Stimulated activated CD8-positive, alpha-beta memory T cell treated with anti-CD3 and anti-CD28 coated beads, Interleukin-12 subunit alpha, Interleukin-12 subunit beta, amount 100 ng/mL, for 24 hours (primary cell): ENCODE results near the gene MOV10L1.
"Not testable (repeated sequence)": the region's sequence is repeated elsewhere in the genome, so short reads cannot be mapped to it uniquely, and the experiment has no call there.

Source experiments
- DNase-seq: peaks from one replicate; pipeline ENCODE4 v3.0.0-alpha.2; 2020; ENCODE audit errors: extremely low read depth

The MOV10L1 gene

DNA sequence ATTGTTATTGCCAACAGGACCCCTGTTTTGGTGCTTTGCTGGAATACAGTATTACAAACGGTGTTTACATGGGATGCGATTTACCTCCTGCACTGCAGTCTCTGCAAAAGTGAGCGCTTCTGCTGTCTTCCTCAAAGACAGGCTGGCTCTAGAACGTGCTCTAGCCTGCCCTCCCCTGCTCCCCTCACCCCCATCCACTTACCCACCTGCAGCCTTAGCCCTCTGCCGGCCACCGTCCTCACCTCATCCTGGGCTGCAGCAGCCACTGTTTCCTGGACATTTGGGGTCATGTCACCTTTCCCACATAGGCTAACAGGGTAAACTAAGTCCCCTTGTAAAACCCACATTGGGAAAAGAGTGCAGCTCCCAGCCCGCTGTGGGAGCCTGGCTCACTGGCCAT is 71.1 kb downstream of the MOV10L1 start:
- DNase-seq = no peak

DNA sequence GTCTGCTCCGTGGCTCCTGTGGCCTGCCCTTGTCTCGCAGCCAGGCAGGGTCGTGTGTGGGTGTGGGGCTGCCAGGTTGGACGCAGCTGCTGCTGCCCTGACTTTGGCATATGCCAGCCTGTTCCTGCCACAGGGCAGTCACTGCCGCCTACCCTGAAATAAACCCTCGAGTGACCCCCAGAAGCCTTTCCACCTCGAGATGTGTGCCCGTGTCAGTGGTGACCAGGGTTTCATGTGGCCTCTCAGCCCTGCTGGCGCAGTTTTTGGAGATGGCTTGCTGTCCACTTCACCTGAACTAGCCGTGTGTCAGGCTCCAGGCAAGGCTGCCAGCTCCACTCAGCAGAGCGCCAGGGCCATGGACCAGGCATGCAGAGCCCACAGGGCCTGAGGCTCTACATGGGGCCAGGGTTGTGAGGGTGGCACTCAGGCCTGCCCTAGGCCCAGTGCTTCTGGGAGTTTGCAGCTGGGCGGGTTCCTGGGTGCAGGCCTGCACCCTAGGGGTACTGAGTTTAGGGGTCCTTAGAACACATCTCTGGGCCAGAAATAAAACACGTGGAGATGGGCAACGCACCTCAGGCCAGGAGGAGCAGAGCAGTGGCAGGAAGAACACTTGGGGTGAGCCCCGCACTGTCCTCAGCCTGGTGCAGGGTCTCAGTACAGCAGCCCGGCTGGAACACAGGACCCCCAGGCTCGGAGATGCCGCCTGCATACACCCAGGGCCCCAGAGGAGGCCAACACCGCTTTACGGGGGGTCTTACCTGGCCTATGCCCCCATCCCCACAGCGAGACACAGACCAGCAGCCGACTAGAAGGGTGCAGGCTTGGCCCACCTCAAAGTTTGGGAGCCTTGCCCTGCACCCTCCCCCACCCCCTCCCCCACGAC is 71.9 kb downstream of the MOV10L1 start:
- DNase-seq = no peak

DNA sequence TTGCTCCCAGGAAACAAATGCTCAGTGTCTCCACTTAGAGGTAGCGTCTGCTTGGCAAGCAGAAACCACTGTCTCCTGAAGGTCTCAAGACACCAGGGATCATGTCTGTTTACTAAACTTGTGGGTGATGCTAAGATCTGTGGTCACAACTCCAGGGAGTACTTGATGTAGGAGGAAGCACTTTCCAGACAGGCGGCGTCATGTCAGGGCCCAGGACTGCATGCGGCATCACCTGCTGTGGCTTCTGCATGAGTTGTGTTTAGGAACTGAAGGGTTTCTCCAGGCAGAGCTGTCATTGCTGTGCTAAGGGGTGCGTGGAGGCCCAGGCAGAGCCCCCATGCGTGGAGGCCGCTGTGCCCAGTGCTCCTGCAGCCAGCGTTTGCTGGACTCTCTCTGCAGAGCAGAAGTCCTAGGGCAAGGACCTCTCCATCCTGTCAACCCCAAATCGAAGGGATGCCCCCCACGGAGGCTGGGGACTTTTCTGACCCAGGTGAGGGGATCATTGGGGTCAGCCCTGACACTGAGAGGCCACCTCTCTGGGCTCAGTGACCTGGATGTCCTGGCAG is 72.7 kb downstream of the MOV10L1 start:
- DNase-seq = no peak

DNA sequence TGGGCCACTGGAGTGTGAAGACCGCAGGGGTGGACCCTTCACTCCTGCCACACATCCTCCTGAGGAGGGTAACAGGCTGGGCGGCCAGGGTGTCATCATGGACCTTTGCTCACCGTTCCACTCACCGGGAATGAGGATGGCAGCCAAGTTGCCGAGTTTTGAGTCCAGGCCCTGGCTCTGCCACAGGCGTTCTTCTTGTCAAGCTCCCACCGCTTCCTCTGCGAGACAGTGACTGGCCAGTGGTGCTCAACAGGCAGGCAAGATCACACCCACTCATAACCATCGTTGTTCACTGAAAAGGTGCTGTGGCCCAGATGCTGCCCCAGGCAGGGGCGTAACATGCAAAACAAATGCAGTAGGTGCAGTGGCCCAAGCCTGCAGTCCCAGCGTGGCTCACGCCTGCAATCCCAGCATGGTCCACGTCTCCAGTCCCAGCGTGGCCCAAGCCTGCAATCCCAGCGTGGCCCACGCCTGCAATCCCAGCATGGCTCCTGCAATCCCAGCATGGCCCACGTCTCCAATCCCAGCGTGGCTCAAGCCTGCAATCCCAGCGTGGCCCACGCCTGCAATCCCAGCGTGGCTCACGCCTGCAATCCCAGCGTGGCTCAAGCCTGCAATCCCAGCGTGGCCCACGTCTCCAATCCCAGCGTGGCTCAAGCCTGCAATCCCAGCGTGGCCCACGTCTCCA is 75.8 kb downstream of the MOV10L1 start:
- no peak for DNase-seq

DNA sequence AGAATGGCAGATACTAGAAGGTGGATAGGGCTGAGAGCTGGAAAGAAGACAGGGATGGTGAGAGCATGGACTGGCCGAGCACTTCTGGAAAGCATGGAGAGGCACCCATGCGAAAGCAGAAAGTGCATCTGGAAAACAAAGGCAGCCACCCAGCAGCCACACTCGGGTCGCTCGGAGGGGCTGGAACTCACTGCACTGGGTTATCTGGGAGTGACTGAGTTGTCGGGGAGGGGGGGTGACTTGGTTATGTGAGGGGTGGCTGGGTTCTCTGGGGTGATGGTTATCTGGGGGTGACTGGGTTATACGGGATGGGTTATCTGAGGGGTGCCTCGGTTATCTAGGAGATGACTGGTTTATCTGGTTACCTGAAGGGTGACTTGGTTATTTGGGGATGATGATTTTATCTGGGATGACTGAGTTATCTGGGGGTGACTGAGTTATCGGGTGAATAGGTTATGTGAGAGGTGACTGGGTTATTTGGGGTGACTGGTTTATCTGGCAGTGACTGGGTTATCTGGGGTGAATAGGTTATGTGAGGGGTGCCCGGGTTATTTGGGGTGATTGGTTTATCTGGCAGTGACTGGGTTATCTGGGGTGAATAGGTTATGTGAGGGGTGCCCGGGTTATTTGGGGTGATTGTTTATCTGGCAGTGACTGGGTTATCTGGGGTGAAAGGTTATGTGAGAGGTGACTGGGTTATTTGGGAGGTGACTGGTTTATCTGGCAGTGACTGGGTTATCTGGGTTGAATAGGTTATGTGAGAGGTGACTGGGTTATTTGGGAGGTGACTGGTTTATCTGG is 78.1 kb downstream of the MOV10L1 start:
- no peak for DNase-seq

DNA sequence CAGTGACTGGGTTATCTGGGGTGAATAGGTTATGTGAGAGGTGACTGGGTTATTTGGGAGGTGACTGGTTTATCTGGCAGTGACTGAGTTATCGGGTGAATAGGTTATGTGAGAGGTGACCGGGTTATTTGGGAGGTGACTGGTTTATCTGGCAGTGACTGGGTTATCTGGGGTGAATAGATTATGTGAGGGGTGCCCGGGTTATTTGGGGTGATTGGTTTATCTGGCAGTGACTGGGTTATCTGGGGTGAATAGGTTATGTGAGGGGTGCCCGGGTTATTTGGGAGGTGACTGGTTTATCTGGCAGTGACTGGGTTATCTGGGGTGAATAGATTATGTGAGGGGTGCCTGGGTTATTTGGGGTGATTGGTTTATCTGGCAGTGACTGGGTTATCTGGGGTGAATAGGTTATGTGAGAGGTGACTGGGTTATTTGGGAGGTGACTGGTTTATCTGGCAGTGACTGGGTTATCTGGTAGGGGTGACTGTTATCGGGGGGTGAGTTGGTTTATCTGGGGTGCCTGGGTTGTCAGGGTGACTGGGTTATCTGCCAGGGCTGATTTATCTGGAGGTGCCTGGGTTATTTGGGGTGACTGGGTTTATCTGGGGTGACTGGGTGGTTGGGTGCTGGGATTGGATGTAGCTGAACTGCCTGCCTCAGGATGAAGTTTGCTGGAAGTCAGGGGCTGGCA is 78.8 kb downstream of the MOV10L1 start:
- DNase-seq = not testable (repeated sequence)

DNA sequence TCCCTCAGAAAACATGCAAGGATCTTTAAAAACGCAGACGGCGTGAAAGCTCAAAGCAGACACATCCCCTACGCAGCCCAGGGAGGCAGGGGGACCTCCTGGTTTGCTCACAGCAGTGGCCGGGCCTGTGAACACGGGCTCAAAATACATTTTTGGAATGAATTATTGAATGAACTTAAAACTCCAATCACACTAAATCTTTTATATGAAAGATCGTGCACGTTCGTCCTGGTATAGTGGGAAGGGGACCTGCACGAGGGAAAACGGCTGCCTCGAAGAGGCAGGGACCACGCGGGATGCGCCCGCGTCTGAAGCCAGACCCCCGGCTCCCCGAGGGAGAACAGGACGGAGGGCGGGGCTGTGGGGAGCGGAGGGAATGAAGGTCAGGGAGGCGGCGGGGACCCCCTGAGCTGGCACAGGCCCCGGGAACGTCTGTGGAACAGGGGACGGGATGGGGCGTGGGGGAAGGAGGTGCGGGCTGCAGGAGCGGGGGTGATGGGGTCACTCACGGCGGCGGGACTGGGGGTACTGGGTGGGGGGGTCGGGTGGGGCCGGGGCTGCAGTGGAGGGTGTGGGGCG is 79.5 kb downstream of the MOV10L1 start:
- DNase-seq = no peak

DNA sequence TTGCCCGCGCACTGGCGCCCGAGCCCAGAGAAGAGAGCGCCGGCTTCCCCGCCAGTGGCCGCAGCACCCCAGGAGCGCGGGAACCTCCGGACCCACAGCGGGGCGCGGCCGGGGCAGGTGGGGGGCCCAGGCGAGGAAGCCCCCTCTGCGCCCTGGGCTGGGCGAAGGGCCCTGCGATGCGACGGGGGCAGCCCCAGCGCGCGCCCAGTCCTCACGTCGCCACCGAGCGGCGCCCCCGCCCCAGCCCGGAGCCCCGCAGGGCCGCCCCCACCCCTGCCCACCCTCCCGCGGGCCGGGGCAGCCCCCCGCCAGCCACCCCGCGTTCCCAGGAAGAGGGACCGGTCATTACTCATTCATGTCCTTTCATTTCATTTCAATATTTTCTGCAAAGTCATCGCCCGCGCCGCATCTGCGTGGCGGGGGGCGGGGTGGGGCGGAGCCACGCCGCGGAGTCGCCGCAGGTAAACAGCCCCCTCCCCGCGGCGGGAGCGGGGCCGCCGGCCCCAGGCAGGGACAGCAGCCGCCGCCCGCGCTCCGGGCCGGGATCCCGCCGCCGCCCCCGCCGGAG is 80.1 kb downstream of the MOV10L1 start:
- DNase-seq = no peak

DNA sequence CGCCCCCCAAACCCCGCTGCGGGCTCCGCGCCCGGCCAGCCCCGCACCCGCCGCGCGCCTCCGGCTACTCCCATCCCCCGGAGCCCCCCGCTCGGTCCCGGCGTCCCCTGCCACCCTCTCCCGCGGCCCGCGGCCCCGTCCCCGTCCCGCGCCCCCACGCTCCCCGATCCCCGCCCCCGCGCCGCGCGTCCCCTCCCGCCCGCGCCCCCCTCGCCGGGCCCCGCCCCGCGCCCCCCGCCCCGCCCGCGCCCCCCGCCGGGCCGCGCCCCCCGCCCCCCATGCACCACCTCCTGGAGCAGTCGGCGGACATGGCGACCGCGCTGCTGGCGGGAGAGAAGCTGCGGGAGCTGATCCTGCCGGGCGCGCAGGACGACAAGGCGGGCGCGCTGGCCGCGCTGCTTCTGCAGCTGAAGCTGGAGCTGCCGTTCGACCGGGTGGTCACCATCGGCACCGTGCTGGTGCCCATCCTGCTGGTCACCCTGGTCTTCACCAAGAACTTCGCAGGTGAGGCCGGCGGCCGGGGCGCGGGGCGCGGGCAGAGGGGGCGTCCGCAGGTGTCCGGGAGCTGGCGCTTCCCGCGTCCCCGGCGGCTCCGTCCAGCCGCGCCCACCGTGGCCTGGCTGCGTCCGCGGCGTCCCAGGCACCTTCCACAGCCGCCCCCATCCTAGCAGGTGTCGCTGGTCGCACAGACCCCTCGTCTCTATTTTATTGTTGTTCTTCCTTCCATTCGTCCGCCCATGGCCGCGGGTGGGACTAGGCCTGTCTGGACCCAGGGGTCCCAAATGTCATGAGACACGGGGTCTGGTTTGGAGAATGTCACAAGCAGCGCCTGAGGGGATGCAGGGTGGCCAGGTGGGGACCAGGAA is 80.9 kb downstream of the MOV10L1 start, which contains the start of gene PANX2:
PANX2 (plus strand) TSS at position 279 of the 866 bp plus-strand sequence; CDS start at position 279, 0 bp downstream.
- no peak for DNase-seq

DNA sequence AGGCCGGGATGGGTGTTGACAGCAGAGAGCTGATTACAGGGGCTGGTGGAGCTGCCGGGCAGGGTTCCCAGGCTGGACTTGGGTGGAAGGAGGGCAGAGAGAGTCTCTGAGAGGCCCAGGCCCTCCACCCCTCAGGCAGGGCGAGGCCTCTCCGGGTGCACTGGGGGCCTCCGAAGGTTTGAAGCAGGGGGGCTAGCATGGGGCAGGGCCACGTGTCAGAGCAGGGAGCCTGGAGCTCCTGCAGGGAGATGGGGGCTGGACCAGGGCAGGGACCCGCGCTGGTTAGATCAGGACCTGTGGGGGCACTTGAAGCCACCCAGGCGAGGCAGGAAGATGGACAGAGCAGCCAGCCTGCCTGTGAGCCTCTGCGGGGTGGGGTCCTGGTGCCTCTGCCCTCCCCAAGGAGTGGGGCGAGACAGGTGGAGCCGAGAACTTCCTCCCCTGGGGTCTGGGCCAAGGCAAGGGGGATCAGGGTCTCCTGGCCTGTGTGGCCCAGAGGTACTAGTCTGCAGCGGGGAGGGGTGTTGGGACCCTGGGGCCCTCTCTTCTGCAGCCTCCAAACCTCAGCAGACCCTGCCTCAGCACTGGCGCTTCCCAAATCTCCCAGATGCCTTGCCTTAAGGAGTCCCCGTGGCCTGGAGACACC is 81.6 kb downstream of the MOV10L1 start:
- no peak for DNase-seq

DNA sequence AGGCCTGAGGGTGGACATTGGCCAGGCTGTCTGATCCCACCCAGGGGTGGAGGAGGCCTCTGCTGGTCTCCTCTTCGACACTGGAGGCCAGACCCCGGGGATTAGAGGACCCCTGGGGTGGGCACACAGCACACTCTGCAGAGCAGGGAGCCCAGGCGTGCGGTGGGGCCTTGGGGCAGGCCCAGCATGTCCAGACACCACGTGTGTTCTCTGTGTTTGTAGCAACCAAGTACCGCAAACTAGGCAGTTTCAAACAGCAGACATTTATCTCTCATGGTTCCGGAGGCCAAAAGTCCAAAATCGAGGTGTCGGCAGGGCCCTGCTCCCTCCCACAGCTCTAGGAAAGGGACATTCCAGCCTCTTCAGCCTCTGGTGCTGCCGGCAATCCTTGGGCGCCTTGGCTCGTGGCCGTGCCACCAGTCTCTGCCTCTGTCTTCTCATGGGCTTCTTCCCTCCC is 82.2 kb downstream of the MOV10L1 start:
- no peak for DNase-seq

DNA sequence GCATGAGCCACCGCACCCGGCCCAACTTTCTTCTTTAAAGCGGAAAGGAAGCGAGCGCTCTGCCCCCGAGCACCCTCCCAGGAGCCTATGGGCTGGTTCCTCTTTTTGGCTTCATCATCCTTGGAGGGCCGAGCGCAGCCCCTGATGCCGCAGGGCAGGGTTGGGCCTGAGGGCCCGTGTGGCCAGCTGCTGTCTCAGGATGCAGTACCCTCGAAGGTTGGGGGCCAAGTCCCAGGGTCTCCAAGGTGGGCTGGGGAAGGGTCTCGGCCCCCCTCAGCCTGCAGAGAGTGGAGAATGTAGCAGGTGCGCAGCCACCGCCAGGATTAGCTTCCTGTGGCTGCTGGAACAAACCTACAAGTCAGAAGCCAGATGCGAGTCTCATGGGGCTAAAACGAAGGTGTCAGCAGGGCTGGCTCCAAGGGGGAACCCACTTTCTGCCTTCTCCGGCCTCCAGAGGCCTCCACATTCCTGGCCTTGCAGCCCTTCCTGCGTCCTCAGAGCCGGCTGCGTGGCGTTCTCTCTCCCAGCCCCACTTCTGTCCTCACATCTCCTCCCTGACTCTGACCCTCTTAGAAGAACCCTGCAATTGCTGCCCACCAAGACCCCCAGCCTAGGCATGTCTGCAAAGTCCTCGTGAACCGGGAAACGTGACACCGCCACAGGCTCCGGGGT is 83.6 kb downstream of the MOV10L1 start:
- no peak for DNase-seq

DNA sequence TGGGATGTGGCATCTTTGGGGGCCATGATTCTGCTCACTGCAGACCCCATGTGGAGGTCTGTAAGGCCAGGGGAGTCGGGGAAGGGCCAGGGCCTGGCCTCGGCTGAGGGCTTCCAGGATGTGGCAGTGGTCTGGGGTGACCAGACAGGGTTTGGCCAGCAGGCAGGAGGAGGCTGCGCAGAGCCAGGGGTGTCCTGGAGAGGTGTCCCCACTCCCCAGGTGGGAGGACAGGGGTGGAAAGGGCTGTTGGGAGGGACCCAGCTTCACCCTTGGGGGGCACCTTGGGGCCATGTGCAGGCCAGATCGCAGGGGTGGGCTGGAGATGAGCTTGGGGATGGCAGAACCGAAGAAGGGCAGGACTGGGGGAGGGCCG is 84.2 kb downstream of the MOV10L1 start:
- DNase-seq = no peak

DNA sequence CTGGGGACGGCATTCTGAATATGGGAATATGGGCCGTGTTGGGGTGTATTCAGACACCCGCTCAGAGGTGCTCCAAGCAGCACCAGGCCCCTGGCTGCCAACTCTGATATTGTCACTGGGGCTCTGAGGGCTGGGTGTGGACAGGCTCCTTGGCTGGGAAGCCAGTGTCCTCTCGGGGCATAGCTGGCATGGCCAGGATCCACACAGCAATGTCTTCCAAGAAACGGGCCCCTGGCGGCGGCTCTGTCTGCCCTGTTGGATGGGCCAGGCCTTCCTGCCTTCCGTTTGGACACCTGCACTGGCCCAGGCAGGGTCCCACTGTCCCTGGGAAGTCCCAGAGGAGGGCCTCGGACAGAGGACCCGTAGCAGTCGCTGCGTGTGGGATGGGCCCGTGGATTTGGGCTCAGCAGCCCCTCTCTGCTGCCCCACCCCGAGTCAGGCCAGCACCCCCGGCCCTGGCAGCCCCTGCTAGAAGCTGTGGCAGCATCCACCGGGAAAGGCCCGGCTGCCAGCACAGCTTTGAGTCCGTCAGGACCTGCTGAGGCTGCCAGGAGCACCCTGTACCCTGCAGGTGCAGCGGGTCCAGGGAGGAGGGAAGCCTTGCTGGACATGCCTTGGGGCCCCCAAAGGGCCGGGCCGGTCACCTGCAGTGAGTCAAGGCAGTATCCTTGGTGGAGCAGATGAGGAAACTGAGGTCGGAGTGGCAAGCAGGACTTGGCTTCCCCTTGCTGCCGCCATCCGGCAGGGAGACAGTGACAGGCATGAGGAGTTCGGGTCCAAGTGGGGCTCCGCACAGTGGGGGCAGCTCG is 84.8 kb downstream of the MOV10L1 start:
- DNase-seq = no peak

DNA sequence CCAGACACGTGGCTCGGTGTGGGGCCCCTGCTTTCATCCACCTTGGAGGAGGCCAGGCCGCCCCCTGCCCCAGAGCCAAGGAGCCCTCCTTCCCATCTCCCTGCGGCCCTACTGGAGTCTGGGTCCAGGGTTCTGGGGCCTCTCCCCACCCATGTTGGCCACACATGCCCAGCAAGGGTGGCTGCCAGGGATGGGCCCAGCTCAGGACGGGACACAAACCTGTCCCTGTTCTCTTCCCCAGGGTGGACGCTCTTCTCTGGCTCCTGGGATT is 85.3 kb downstream of the MOV10L1 start:
- no peak for DNase-seq

DNA sequence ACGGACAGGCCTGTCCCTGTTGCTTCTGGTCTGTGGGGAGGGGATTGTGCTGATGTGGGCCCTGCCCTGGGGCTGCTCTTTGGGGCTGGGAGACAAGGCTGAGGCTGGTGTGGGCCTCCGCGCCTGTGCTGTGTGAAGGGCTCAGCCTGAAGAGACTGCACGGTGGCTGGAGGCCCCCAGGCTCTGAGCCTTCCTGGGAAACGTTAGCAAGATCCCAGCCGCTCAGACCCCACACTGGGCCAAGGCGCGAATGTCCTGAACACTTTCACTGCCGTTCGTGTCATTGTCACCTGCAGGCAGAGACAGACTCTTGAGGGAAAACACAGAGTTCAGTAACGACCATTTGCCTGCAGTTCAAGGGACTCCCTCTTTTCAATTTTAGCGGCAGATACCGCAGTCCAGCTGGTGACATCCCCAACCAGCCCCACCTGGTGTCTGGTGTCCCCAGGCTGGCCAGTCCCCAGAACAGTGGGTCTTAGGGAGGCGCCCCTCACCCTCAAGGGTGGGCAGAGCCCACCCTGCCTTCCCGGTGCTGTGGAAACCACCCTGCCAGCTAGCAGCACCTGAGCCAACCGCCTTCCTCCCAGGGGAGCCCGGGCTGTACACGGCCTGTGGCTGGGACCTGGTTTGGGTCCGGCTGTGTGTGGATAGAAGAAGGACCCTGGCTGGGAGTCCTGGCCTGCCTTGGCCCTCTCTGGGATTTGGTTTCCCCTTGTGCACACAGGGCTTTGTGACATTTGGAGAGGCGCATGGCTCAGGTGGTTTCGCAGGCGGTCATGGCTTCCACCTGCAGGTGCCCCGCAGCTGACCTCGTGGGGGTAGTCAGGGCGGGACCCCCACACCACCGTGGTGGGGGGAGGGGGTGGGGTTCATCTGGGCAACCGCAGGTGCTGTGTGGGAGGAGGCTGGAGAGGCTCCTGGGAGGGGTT is 86.4 kb downstream of the MOV10L1 start:
- no peak for DNase-seq
